CD4-positive, alpha-beta T cell treated with Interferon gamma for 1 hour (primary cell): ENCODE results near the gene RNF151.
A peak's percentile ranks its signal among the peaks of the same experiment; 100 is the strongest.
"Not testable (repeated sequence)": the region's sequence is repeated elsewhere in the genome, so short reads cannot be mapped to it uniquely, and the experiment has no call there.

Source experiments
- DNase-seq: peaks from one replicate; pipeline ENCODE4 v3.0.0-alpha.2; 2020

The RNF151 gene

GRCh38 chr16:1960665-1961630, 5.7 kb upstream of the RNF151 start:
- no peak for DNase-seq

- DNase-seq = no peak
These were observed 5.0 kb upstream of the RNF151 start for GRCh38 chr16:1961651-1962067.

- not testable (repeated sequence) for DNase-seq
These were observed 4.2 kb upstream of the RNF151 start for GRCh38 chr16:1962161-1963153.

GRCh38 chr16:1963806-1964505, 2.7 kb upstream of the RNF151 start:
- no peak for DNase-seq

GRCh38 chr16:1964506-1965395, 1.9 kb upstream of the RNF151 start, which contains the start of gene RPS2:
RPS2 (minus strand) TSS chr16:1964826; CDS start chr16:1964625, 201 bp downstream.
- DNase-seq = peak; percentile 99

GRCh38 chr16:1965396-1966001, 1.2 kb upstream of the RNF151 start:
- DNase-seq = no peak

GRCh38 chr16:1968146-1968953, 1.7 kb downstream of the RNF151 start:
- DNase-seq = no peak

- DNase-seq = peak; percentile 96
These were observed 5.3 kb downstream of the RNF151 start, which contains the start of gene TBL3 for GRCh38 chr16:1971796-1972489. TBL3 (plus strand) TSS chr16:1972053; CDS start chr16:1972165, 112 bp downstream.

- no peak for DNase-seq
These were observed 5.8 kb downstream of the RNF151 start for GRCh38 chr16:1972490-1972877.

GRCh38 chr16:1973461-1974156, 7.0 kb downstream of the RNF151 start:
- no peak for DNase-seq

- no peak for DNase-seq
These were observed 7.8 kb downstream of the RNF151 start for GRCh38 chr16:1974157-1975070.

- DNase-seq = no peak
These were observed 9.0 kb downstream of the RNF151 start for GRCh38 chr16:1975432-1976215.

- DNase-seq = no peak
These were observed 9.5 kb downstream of the RNF151 start for GRCh38 chr16:1976216-1976520.

- DNase-seq = no peak
These were observed 10.6 kb downstream of the RNF151 start for GRCh38 chr16:1976951-1977874.

- DNase-seq = no peak
These were observed 11.2 kb downstream of the RNF151 start for GRCh38 chr16:1977875-1978268.
